AG08396 (cell line): Measurements from ENCODE around the gene ADAR.

Source experiments
- DNase-seq: peaks from one replicate; pipeline ENCODE4 v3.0.0; 2012; ENCODE audit warnings: low spot score, mixed read lengths

The ADAR gene

GRCh38 chr1:154615411-154615810, 7.4 kb upstream of the ADAR start:
- no peak for DNase-seq

GRCh38 chr1:154614901-154615300, 6.9 kb upstream of the ADAR start:
- DNase-seq, result no peak

- no peak for DNase-seq
Observed at GRCh38 chr1:154614247-154614646, 6.3 kb upstream of the ADAR start.

GRCh38 chr1:154611150-154611862, 3.3 kb upstream of the ADAR start:
- no peak for DNase-seq

- no peak for DNase-seq
Observed at GRCh38 chr1:154609398-154610380, 1.7 kb upstream of the ADAR start.

- DNase-seq, result peak; percentile 45
Observed at GRCh38 chr1:154608397-154609270, 648 bp upstream of the ADAR start.

- DNase-seq, result no peak
Observed at GRCh38 chr1:154607106-154607608, 829 bp downstream of the ADAR start.

GRCh38 chr1:154605534-154605933, 2.5 kb downstream of the ADAR start:
- no peak for DNase-seq

- DNase-seq, result no peak
Observed at GRCh38 chr1:154603317-154603716, 4.7 kb downstream of the ADAR start.

- no peak for DNase-seq
Observed at GRCh38 chr1:154599658-154600057, 8.3 kb downstream of the ADAR start.

GRCh38 chr1:154598871-154599635, 8.9 kb downstream of the ADAR start:
- no peak for DNase-seq

- DNase-seq, result no peak
Observed at GRCh38 chr1:154595621-154596020, 12.4 kb downstream of the ADAR start.

- no peak for DNase-seq
Observed at GRCh38 chr1:154594811-154595210, 13.2 kb downstream of the ADAR start.

GRCh38 chr1:154593390-154593789, 14.6 kb downstream of the ADAR start:
- no peak for DNase-seq

- DNase-seq, result no peak
Observed at GRCh38 chr1:154591206-154591605, 16.8 kb downstream of the ADAR start.

GRCh38 chr1:154590756-154591155, 17.2 kb downstream of the ADAR start:
- DNase-seq, result no peak

- no peak for DNase-seq
Observed at GRCh38 chr1:154589780-154590179, 18.2 kb downstream of the ADAR start.

- no peak for DNase-seq
Observed at GRCh38 chr1:154586641-154587040, 21.3 kb downstream of the ADAR start.

- DNase-seq, result no peak
Observed at GRCh38 chr1:154586231-154586630, 21.8 kb downstream of the ADAR start.

GRCh38 chr1:154584267-154584994, 23.6 kb downstream of the ADAR start:
- DNase-seq, result no peak
